ENCODE results near the gene FAM9C.
"Not testable (repeated sequence)": the region's sequence is repeated elsewhere in the genome, so short reads cannot be mapped to it uniquely, and the experiment has no call there.

The FAM9C gene

DNA sequence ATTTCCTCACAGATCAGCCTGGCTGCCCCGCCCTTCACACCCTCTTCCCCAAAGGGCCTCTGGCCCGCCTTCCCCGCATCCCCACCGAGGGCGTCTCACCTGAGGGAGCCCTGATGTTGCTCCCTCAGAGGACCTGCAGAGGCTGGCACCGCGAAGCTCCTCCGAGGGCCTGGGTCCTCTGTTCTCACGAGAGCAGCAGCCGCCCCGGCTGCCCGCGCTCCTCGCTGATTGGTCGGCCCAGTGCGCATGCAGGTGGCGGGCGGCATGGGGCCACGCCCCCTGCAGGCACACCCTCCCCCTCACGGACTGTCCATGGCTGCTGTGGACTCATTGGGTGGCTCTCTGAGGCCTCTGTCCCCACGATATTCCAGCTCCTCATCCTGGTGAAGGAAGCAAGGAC, at the start of gene FAM9C:
FAM9C (minus strand) TSS at position 180 of the 400 bp plus-strand sequence. CDS start 831 bp downstream, outside the sequence.
- H3K4me3 ChIP-seq (ENCODE audit: low read depth, low read length) = no peak within 1 kb of the TSS
- H3K36me3 ChIP-seq (ENCODE audit: control insufficient read depth, insufficient read depth, low read length) = no peaks in the 10 kb centered on the region
- no peaks in the 10 kb centered on the region for H3K27me3 ChIP-seq (ENCODE audit: control insufficient read depth, insufficient read depth, low read length)
- H3K4me1 ChIP-seq (ENCODE audit: control insufficient read depth, insufficient read depth, low read length) = peaks cover 6% of the 10 kb centered on the region; the same call in 1 of the 2 replicates
- no peak within 1 kb of the TSS for H3K27ac ChIP-seq (ENCODE audit: low read depth, low read length)
- no peak within 1 kb of the TSS for H3K9ac ChIP-seq (ENCODE audit: low read depth, low read length)
- no peaks in the 10 kb centered on the region for H3K9me3 ChIP-seq (ENCODE audit: control insufficient read depth, insufficient read depth, low read length)

DNA sequence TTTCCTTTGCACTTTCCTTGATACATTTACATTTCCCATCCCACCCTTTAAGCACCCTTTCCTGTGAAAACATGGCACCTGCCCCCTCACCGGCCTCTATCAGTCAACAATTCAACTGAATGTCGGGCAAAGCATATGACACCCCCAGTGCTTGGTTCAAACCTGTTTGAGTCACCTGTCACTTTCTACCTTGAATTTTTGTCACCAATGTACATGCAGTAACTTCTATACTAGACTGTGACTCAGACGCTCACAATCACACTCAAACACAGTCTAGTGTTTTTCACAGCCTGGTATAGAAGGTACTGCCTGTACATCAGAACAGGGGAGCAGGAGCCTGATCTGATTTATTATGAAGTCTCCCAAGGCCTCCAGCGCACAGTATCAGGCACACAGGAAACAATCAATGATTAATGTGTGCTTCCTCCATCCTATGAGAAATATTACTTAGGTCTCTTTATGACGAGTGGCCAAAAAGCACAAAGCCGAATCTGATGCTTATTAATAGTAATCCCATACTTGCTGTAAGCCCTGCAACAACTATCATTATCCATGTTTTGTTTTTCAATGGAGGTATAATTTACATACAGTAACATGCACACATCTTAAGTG, 49.2 kb upstream of the FAM9C start:
- Histone ChIP-seq H3K9me3 (ENCODE audit: control insufficient read depth, insufficient read depth, low read length) (no peaks in the 10 kb centered on the region), H3K27ac (ENCODE audit: low read depth, low read length) (no peak overlapping the region), H3K4me1 (ENCODE audit: control insufficient read depth, insufficient read depth, low read length) (peaks cover 6% of the 10 kb centered on the region; the same call in 1 of the 2 replicates)

DNA sequence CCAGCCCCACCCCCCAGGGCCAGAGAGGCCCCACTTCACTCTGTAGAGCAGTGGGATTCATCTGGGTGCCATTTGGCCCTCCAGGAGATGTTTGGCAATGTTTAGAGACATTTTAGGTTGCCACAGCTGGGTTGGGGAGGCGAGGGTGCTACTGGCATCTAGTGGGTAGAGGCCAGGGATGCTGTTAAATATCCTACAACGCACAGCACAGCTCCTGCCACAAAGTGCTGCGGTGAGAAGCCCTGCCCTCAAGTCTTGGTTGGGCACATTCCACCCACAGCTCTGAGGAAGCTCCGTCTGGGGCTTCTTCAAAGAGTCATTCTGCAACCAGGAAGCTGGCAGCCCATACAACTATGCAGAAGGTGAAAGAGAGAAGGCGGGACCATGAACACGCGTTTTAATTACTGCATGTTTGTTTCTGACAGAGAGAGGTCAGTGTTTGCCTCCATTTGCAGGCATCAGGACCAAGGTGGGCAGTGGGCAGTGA, 48.1 kb upstream of the FAM9C start:
- H3K9ac ChIP-seq (ENCODE audit: low read depth, low read length) = no peak overlapping the region
- no peaks in the 10 kb centered on the region for H3K9me3 ChIP-seq (ENCODE audit: control insufficient read depth, insufficient read depth, low read length)
- no peaks in the 10 kb centered on the region for H3K27me3 ChIP-seq (ENCODE audit: control insufficient read depth, insufficient read depth, low read length)
- no peak overlapping the region for H3K4me3 ChIP-seq (ENCODE audit: low read depth, low read length)
- H3K27ac ChIP-seq (ENCODE audit: low read depth, low read length) = no peak overlapping the region
- no peaks in the 10 kb centered on the region for H3K36me3 ChIP-seq (ENCODE audit: control insufficient read depth, insufficient read depth, low read length)
- peaks cover 6% of the 10 kb centered on the region; the same call in 1 of the 2 replicates for H3K4me1 ChIP-seq (ENCODE audit: control insufficient read depth, insufficient read depth, low read length)

More for the DNA sequence above, 49.2 kb upstream of the FAM9C start:
- H3K4me3 ChIP-seq (ENCODE audit: low read depth, low read length) = no peak overlapping the region
- H3K27me3 ChIP-seq (ENCODE audit: control insufficient read depth, insufficient read depth, low read length) = no peaks in the 10 kb centered on the region
- no peaks in the 10 kb centered on the region for H3K36me3 ChIP-seq (ENCODE audit: control insufficient read depth, insufficient read depth, low read length)
- no peak overlapping the region for H3K9ac ChIP-seq (ENCODE audit: low read depth, low read length)

DNA sequence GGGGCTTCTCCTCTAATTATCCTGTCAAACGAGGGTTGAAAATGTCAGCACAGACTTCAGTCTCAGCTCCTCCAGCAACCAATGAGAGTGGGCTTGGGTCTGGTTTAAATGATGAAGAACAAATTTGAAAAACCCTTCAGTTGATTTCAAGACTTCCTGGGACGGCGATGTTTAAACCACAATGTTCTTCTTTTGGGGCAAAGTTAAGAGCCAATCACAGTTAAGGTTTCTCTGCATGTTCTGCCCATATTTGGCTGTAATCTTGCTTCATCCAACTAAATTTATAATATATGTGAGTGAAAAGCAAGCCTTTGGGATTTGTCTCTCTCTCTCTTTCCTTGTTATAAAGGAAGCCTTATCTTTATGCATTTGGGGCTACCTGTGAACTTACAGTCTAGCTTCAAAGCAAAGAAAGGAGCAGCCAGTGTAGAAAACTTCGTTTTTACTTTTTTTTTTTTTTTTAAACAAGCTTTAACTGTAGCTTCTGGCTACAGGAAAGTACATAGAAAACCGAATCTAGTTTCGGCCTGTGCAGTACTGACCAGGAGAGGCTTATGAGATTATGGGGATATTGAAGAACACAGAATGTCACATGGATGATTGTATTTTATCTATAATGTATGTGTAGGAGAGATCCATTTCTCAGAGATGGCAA, 46.8 kb upstream of the FAM9C start:
- H3K27ac ChIP-seq (ENCODE audit: low read depth, low read length) = no peak overlapping the region
- no peaks in the 10 kb centered on the region for H3K9me3 ChIP-seq (ENCODE audit: control insufficient read depth, insufficient read depth, low read length)
- H3K9ac ChIP-seq (ENCODE audit: low read depth, low read length) = no peak overlapping the region
- H3K27me3 ChIP-seq (ENCODE audit: control insufficient read depth, insufficient read depth, low read length) = no peaks in the 10 kb centered on the region
- H3K36me3 ChIP-seq (ENCODE audit: control insufficient read depth, insufficient read depth, low read length) = no peaks in the 10 kb centered on the region
- H3K4me3 ChIP-seq (ENCODE audit: low read depth, low read length) = no peak overlapping the region
- peaks cover 6% of the 10 kb centered on the region; the same call in 1 of the 2 replicates for H3K4me1 ChIP-seq (ENCODE audit: control insufficient read depth, insufficient read depth, low read length)

DNA sequence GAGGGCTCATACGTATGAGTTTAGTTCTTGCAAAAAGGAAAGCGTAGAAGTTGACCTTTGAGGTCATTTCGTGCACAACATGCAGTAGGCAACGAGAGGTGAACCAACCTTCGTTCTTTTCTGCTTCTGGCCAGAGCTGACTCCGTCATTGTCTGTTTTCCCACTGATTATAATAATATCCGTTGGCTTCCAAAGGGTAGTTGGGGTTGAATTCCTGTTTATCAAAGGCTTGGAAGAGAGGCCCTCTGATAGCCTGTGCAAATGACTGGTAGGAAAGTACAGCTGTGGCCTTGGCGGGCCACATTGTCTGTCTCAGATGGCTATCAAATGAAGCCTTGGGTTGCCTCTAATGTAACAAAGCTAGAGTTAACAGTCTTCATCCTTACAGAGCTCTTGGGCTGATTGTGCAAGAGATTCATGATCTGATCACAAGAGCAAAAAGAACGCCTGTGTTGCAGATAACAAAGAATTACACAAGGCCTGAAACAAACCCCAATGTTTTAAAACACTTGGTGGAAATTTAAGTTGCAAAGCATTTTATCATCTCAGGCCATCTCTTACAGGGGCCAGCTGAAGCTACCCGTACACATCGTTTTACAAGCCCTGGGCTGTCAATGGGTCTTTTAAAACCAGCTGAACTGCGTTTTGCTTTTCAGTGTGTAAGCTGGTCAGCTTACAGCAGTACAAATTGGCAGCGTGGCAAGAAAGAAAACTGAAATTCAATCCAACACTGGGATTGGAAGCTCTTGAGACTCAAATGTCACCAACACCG, 46.1 kb upstream of the FAM9C start:
- Histone ChIP-seq H3K27ac (ENCODE audit: low read depth, low read length) (no peak overlapping the region), H3K4me3 (ENCODE audit: low read depth, low read length) (no peak overlapping the region), H3K9me3 (ENCODE audit: control insufficient read depth, insufficient read depth, low read length) (no peaks in the 10 kb centered on the region), H3K36me3 (ENCODE audit: control insufficient read depth, insufficient read depth, low read length) (no peaks in the 10 kb centered on the region), H3K4me1 (ENCODE audit: control insufficient read depth, insufficient read depth, low read length) (peaks cover 6% of the 10 kb centered on the region; the same call in 1 of the 2 replicates), H3K9ac (ENCODE audit: low read depth, low read length) (no peak overlapping the region), H3K27me3 (ENCODE audit: control insufficient read depth, insufficient read depth, low read length) (no peaks in the 10 kb centered on the region)

DNA sequence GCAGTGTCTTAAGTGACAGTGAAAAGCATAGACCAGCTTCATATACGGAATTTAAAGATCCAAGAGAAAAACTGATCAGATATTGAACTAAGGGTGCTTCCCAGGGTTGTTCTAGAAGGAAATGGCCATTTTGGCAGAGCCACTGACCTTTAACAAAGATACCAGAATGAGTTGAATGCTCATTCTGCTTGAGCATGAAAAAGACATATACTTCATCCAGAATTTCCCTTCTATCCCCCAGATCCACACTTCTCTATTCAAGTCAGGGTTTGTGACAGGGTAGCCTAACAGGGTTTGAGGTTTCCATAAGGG, 45.6 kb upstream of the FAM9C start:
- no peak overlapping the region for H3K27ac ChIP-seq (ENCODE audit: low read depth, low read length)
- H3K4me1 ChIP-seq (ENCODE audit: control insufficient read depth, insufficient read depth, low read length) = peaks cover 3% of the 10 kb centered on the region; the same call in 1 of the 2 replicates
- H3K4me3 ChIP-seq (ENCODE audit: low read depth, low read length) = no peak overlapping the region
- no peak overlapping the region for H3K9ac ChIP-seq (ENCODE audit: low read depth, low read length)
- no peaks in the 10 kb centered on the region for H3K36me3 ChIP-seq (ENCODE audit: control insufficient read depth, insufficient read depth, low read length)
- no peaks in the 10 kb centered on the region for H3K9me3 ChIP-seq (ENCODE audit: control insufficient read depth, insufficient read depth, low read length)
- H3K27me3 ChIP-seq (ENCODE audit: control insufficient read depth, insufficient read depth, low read length) = no peaks in the 10 kb centered on the region

DNA sequence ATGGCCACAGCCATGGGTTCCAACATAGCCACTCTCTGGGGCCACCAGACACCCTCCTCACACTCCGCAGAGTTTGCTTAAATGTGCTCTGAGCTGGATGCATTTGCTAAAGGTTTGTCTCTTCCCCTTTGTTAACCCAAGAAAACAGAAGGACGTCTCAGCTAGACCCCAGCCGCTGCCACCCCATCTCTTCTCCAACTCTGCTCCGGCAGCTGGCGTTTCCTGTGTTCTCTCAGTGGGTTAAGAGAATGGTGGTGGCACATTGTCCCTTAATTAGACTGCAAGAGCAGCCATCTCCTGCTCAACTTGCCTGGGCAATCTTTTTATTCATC, 43.7 kb upstream of the FAM9C start:
- Histone ChIP-seq H3K9ac (ENCODE audit: low read depth, low read length) (no peak overlapping the region), H3K36me3 (ENCODE audit: control insufficient read depth, insufficient read depth, low read length) (no peaks in the 10 kb centered on the region), H3K9me3 (ENCODE audit: control insufficient read depth, insufficient read depth, low read length) (no peaks in the 10 kb centered on the region), H3K4me1 (ENCODE audit: control insufficient read depth, insufficient read depth, low read length) (peaks cover 8% of the 10 kb centered on the region), H3K27me3 (ENCODE audit: control insufficient read depth, insufficient read depth, low read length) (no peaks in the 10 kb centered on the region), H3K27ac (ENCODE audit: low read depth, low read length) (no peak overlapping the region), H3K4me3 (ENCODE audit: low read depth, low read length) (no peak overlapping the region)

DNA sequence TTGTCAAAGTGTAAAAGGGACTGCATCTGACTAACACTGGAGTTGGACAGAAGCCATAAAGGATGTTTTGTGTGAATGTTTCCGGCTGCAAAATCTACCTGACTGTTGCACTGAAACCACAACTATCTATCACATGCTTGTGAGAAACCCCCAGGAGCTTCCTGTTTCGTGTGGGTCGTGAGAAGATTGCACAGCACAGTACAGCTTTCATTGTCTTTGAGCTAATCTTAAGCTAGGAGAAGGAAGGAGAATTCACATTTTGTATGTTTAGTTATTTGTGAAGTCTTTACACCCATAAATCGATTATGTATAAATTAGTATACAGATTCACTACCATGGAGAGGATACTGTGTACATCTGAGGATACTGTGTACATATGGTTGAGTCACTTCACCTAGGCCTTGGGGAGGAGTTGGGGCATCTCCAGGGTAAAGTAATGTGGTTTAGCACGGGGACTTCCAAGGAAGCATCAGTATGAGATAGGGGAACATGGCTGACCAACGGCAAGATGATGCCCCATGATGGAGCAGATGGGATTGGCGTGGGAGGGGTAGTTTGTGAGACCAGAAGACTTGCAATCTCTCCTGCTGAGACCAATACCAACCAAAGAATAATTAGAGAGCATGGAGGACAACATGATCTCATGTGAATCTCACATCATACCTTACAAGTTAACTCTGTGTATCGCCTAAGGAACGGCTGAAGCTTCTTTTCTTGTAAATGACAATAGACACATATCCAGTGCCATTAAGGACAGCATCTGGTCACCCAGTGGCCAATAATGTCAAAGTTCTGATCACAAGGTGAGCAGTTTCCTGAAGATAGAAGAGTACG, 43.1 kb upstream of the FAM9C start:
- Histone ChIP-seq H3K4me3 (ENCODE audit: low read depth, low read length) (no peak overlapping the region), H3K4me1 (ENCODE audit: control insufficient read depth, insufficient read depth, low read length) (peaks cover 8% of the 10 kb centered on the region), H3K9ac (ENCODE audit: low read depth, low read length) (no peak overlapping the region), H3K27me3 (ENCODE audit: control insufficient read depth, insufficient read depth, low read length) (no peaks in the 10 kb centered on the region), H3K36me3 (ENCODE audit: control insufficient read depth, insufficient read depth, low read length) (no peaks in the 10 kb centered on the region), H3K27ac (ENCODE audit: low read depth, low read length) (no peak overlapping the region), H3K9me3 (ENCODE audit: control insufficient read depth, insufficient read depth, low read length) (no peaks in the 10 kb centered on the region)

DNA sequence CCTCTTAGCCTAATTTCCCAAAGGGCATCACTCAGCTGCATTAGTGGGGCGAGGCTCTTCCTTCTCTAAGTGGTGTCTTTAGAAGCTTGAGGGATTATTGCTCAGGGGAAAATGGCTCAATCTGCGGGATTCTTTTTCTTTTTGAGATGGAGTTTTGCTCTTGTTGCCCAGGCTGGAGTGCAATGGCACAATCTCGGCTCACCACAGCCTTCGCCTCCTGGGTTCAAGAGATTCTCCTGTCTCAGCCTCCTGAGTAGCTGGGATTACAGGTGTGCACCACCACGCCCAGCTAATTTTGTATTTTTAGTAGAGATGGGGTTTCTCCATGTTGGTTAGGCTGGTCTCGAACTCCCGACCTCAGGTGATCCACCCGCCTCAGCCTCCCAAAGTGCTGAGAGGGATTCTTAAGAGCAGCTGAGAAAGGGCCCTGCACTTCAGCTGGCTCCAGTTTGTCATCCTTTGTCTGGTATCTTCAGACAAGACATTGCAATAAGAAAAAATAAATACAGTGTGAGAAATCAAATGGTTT, 42.4 kb upstream of the FAM9C start:
- H3K36me3 ChIP-seq (ENCODE audit: control insufficient read depth, insufficient read depth, low read length); H3K9me3 ChIP-seq (ENCODE audit: control insufficient read depth, insufficient read depth, low read length); H3K9ac ChIP-seq (ENCODE audit: low read depth, low read length); H3K27me3 ChIP-seq (ENCODE audit: control insufficient read depth, insufficient read depth, low read length); H3K4me3 ChIP-seq (ENCODE audit: low read depth, low read length); H3K4me1 ChIP-seq (ENCODE audit: control insufficient read depth, insufficient read depth, low read length); H3K27ac ChIP-seq (ENCODE audit: low read depth, low read length): not testable (repeated sequence)

DNA sequence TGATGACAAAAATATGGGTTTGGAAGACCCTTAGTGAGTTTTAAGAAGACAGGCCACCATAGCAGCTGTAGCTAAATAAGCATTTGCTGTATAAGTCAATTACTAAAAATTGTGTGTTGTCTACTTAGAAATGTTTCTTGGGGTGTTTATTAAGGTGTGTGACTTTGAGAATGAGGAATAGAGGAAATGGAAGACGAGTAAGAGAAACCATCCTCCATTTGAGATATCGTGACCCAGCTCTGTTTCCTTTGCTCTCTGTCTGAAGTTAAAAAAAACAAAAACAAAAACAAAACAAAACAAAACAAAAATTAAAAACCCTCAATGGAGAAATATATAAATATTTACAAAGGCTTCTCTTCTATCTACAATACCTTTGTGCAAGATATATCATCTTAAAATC, 41.7 kb upstream of the FAM9C start:
- H3K36me3 ChIP-seq (ENCODE audit: control insufficient read depth, insufficient read depth, low read length) = no peaks in the 10 kb centered on the region
- no peaks in the 10 kb centered on the region for H3K27me3 ChIP-seq (ENCODE audit: control insufficient read depth, insufficient read depth, low read length)
- no peaks in the 10 kb centered on the region for H3K9me3 ChIP-seq (ENCODE audit: control insufficient read depth, insufficient read depth, low read length)
- peaks cover 8% of the 10 kb centered on the region for H3K4me1 ChIP-seq (ENCODE audit: control insufficient read depth, insufficient read depth, low read length)
- no peak overlapping the region for H3K27ac ChIP-seq (ENCODE audit: low read depth, low read length)
- no peak overlapping the region for H3K4me3 ChIP-seq (ENCODE audit: low read depth, low read length)
- no peak overlapping the region for H3K9ac ChIP-seq (ENCODE audit: low read depth, low read length)

Measured in HUES48 (cell line).